HAP-1 (cell line): ENCODE data around the gene BMPER.

Experiments used
- DNase-seq, 2 experiments: peaks; one replicate each; pipeline ENCODE4 v3.0.0-alpha.2; 2016 to 2020; ENCODE audit warnings: low spot score in 2 of 2
- H3K27me3 ChIP-seq: fragments of 250-450 bp; sonication (Bioruptor Pico); 2 replicates; pipeline ENCODE4 v1.5.1; 2020; ENCODE audit warnings: low read depth, mild to moderate bottlenecking, moderate library complexity
- H3K36me3 ChIP-seq: fragments of 250-450 bp; sonication (Bioruptor Pico); replicated peaks from 2 replicates; pipeline ENCODE4 v1.5.1; 2020; ENCODE audit warnings: mild to moderate bottlenecking
- H3K4me1 ChIP-seq: fragments of 250-450 bp; sonication (Bioruptor Pico); 2 replicates; pipeline ENCODE4 v1.5.1; 2020; ENCODE audit warnings: mild to moderate bottlenecking
- H3K4me3 ChIP-seq: fragments of 250-450 bp; sonication (Bioruptor Pico); 2 replicates; pipeline ENCODE4 v1.5.1; 2020; ENCODE audit warnings: mild to moderate bottlenecking, moderate library complexity
- H3K9me3 ChIP-seq: fragments of 250-450 bp; sonication (Bioruptor Pico); 2 replicates; pipeline ENCODE4 v1.5.1; 2020; ENCODE audit warnings: mild to moderate bottlenecking, moderate library complexity
- in situ Hi-C: fragments of 300-500 bp; cut with MboI; formaldehyde crosslinking; loops from 3 replicates; pipeline ENCODE4 v1.14.3; 2020; ENCODE audit warnings: low sequenced_read_pairs, inconsistent platforms, mixed read lengths

The BMPER gene

DNA sequence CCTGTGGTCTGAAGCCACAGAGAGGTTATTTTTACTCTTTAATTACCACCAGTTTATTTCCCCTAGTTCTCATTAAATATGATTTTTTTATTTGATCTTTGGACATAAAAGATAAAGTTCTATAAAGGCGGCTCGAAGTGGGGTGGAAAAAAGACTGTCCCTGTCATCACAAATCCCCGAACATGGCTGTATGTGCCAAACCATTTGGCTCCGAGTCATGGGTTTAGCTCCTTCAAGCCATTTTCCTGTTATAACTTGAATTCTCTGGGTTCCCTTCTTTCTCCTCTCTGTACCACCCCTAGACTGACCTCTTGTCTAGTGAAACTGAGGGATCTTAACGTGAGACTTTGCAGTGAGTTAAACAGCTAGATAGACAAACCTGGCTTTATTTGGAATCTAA lies 181.6 kb downstream of the BMPER start:
- Histone ChIP-seq H3K4me1 (no peaks in the 10 kb centered on the region), H3K4me3 (no peak overlapping the region), H3K9me3 (no peaks in the 10 kb centered on the region), H3K27me3 (no peaks in the 10 kb centered on the region), H3K36me3 (no peaks in the 10 kb centered on the region)
- in situ Hi-C loops, result no loop called here
- DNase-seq, result no peak

DNA sequence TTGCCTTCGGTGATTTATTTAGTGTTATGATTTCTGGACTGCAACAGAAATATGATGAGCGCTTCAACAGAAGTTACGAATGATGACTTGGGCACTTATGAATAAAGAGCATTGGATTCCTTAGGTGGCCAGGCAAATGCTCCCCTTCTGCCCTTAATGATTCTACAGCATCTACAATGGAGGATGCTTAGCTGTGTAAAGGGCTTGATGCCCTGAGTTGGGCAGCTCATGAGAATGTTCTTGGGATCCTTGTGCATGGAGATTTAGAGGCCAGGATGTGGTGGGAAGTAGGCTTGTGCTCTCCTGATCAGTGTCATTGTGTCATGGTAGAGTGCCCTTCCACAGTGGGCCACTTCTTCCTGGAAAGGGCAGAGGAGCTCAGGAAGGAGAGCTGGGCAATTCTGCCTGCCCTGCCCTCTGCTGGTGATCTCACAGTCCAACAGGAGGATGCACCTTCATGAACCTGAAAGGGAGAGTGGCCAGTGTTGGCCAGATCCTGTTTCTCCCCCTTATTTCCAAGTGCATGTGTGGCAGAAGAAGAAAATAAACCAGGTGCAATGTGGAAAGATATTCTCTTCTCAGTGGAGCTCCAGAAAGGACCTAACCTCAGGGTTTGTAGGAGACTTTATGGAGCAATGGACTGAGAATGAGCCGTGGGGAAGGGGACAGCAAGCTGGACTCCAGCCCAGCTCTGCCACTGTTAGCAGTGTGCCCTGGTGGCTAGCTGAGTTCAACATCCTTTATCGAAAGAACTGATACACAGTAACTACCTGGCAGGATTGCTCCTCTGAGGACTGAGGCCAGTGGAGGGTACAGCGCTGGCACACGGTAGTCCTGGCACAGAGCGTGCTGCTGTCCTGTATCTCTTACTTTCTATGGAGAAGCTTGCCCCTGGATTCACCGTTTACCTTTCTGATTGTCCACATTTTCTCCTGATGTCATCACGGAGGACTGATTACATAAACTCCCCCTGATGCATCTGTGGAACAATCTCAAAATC lies 182.9 kb downstream of the BMPER start:
- DNase-seq, result peak in 1 of 2 experiments; percentile 29
- no peak overlapping the region for H3K4me3 ChIP-seq
- H3K27me3 ChIP-seq, result no peaks in the 10 kb centered on the region
- H3K9me3 ChIP-seq, result no peaks in the 10 kb centered on the region
- H3K36me3 ChIP-seq, result no peaks in the 10 kb centered on the region
- H3K4me1 ChIP-seq, result no peaks in the 10 kb centered on the region
- in situ Hi-C loops, result no loop called here

DNA sequence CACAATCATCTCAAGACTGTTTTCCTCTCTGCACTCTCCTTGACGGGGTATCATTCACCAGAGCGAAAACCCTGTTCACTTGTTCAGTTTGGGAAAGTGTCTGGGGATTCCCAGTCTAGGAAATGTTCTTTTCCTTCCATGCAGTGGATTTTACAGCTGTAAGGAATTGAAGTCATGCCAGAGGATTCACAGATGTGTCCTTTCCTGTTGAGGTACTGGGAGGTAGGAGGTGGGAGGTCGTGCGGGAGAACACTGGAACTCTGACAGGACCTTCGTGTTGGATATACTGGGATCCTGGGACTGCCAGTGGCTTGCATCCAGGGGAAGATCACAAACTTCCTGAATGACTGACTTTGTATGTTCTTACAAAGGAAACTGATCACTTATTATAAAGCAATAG lies 185.5 kb downstream of the BMPER start:
- no peaks in the 10 kb centered on the region for H3K9me3 ChIP-seq
- H3K4me1 ChIP-seq, result no peaks in the 10 kb centered on the region
- no peak overlapping the region for H3K4me3 ChIP-seq
- H3K27me3 ChIP-seq, result no peaks in the 10 kb centered on the region
- in situ Hi-C loops, result no loop called here
- H3K36me3 ChIP-seq, result no peaks in the 10 kb centered on the region
- DNase-seq, result no peak

DNA sequence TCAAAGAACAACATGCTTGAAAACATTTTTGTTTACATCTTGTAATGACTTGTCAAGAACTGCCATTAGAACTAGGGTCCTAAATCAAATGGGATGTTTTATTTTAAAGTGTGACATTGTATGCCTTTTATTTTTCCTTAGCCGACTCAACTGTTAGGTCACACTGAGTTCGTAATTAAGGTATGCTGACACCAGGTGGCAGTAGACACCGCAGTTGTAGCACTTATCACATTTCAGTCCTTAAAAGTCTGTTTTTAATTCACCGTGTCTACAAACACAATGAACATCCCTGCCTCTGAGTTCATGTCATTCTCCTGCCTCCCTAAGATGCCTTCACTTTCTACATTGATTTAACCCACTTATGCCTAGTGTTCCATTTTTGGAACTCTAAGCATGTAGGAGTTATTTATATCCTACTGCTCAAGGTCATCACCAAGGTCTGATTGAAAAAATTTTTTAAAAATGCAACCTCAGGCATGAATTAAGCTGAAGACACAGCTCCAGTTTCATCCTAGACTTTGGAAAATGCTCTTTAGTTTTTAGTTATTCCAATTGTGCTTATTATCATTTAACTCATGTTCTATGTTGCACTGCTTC lies 186.1 kb downstream of the BMPER start:
- in situ Hi-C loops, result no loop called here
- no peaks in the 10 kb centered on the region for H3K9me3 ChIP-seq
- DNase-seq, result peak; percentile 14
- no peaks in the 10 kb centered on the region for H3K4me1 ChIP-seq
- no peaks in the 10 kb centered on the region for H3K27me3 ChIP-seq
- H3K4me3 ChIP-seq, result no peak overlapping the region
- H3K36me3 ChIP-seq, result no peaks in the 10 kb centered on the region

DNA sequence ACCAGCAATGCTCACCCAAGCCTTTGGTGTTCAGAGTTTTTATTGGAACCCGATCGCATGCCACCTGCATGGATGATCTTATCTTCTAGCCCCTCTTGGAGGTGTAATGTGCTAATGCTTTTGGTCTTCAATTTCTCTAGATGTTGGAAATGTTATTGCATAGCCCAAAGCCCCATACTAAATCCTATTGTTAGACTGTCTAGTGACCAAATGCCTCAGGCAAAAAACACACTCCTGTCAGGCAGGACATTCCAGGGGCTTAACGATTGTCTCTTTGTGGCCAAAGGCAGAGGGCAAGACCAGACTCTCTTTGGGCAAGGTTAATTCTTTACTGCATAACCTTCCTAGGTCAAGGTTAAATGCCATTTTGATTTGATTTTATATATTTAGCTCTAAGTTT lies 187.9 kb downstream of the BMPER start:
- Histone ChIP-seq H3K36me3 (no peaks in the 10 kb centered on the region), H3K4me1 (no peaks in the 10 kb centered on the region), H3K27me3 (no peaks in the 10 kb centered on the region), H3K4me3 (no peak overlapping the region), H3K9me3 (no peaks in the 10 kb centered on the region)
- no peak for DNase-seq
- in situ Hi-C loops, result no loop called here

DNA sequence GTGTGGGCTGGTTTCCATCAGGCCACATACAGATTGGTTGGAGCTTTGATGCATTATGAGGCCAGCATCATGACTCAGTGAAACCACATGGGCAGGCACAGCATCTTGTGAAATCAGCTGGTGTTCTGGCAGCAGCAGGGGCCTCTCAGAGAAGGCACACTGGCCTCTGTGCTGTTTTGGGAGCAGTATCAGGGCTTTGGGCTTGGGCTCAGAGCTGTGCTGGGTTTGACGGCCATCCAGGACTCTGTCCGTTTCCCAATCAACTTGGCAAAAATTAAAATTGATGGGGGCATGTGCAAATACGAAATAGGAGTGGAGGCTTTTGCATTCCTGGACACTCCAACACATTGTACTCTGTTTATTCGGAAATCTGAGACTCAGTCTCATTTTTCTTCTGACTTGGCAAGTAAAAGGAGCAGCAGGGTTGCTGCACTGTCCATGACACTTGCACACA lies 190.9 kb downstream of the BMPER start:
- Histone ChIP-seq H3K9me3 (no peaks in the 10 kb centered on the region), H3K4me3 (no peak overlapping the region), H3K4me1 (no peaks in the 10 kb centered on the region), H3K36me3 (no peaks in the 10 kb centered on the region), H3K27me3 (no peaks in the 10 kb centered on the region)
- in situ Hi-C loops, result no loop called here
- no peak for DNase-seq

DNA sequence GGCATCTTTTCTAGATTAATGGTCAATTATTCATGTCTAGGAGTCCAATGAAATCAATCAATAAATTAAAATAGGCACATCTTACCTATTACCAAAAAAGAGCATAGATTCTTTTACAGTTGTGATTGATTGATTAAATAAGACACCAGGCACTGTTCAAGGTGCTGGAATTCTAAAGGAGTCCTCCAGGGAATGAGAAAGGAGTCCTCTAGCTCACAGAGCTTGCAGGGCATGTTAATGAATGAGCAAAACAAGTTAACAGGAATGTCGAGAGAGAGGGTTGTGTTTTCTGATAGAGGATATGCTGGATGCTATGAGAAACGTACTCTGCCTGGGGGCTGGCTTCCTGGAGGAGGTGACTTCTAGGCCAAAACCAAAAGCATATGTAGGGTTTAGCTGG lies 191.4 kb downstream of the BMPER start:
- in situ Hi-C loops, result no loop called here
- H3K4me3 ChIP-seq, result no peak overlapping the region
- H3K9me3 ChIP-seq, result no peaks in the 10 kb centered on the region
- no peaks in the 10 kb centered on the region for H3K4me1 ChIP-seq
- no peaks in the 10 kb centered on the region for H3K27me3 ChIP-seq
- DNase-seq, result no peak
- H3K36me3 ChIP-seq, result no peaks in the 10 kb centered on the region

DNA sequence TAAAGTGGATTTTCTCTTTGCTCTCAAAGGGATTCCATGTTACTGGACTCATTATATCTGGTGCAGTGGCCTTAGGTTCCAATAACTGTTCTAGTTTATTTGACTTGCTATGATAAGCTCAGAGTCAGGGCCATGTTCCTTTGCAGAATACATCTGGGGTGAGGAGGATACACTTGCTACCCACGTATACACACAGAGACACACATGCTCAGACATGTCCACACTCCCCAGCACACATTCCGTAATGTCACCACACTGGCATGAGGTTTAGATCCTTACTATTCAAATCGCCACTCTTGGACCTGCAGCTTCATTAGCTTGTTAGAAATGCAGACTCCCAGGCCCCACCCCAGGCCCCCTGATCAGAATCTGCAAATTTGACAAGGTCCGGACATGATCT lies 195.3 kb downstream of the BMPER start:
- no peaks in the 10 kb centered on the region for H3K9me3 ChIP-seq
- in situ Hi-C loops, result no loop called here
- no peaks in the 10 kb centered on the region for H3K27me3 ChIP-seq
- DNase-seq, result no peak
- no peak overlapping the region for H3K4me3 ChIP-seq
- no peaks in the 10 kb centered on the region for H3K36me3 ChIP-seq
- no peaks in the 10 kb centered on the region for H3K4me1 ChIP-seq

DNA sequence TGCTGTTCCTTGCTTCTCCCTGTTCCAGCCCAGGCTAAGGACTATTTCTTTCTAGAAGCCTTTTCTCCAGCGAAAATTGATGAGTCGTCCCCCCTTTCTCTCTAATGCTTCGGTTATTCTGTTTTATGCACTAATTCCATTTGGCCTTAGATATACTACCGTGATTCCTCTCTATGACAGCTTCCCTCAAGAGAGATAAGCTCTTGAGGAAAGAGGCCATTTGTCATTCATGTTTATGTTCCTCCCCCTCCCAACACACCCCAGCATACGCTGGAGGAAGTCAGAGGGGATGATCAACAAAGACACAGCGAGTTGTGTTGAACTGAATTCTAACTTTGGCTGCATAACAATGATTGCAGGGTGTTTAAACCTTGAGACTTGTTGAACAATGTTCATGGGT lies 198.8 kb downstream of the BMPER start:
- no peak overlapping the region for H3K4me3 ChIP-seq
- H3K27me3 ChIP-seq, result no peaks in the 10 kb centered on the region
- no peaks in the 10 kb centered on the region for H3K36me3 ChIP-seq
- no peaks in the 10 kb centered on the region for H3K4me1 ChIP-seq
- in situ Hi-C loops, result no loop called here
- DNase-seq, result no peak
- H3K9me3 ChIP-seq, result no peaks in the 10 kb centered on the region

DNA sequence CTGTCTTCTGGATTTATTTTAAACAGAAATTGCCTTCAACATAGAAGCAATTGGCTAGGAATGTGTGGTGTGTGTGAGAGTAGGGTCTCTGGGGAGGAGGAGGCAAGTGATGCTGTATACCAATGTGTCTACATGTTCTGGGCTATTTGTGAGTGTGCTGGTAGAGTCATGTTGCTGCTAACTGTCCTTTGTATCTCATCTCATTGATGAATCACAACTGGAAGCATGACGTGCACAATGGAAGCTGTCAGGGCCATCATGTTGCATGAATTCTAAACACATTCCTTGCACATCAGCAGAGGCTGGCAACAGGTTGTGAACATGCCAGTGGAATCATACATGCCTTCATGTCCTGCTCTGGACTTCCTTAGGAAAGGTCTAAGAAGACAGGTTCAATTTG lies 199.7 kb downstream of the BMPER start:
- H3K36me3 ChIP-seq, result no peaks in the 10 kb centered on the region
- H3K9me3 ChIP-seq, result no peaks in the 10 kb centered on the region
- no peak overlapping the region for H3K4me3 ChIP-seq
- H3K27me3 ChIP-seq, result no peaks in the 10 kb centered on the region
- DNase-seq, result no peak
- no peaks in the 10 kb centered on the region for H3K4me1 ChIP-seq
- in situ Hi-C loops, result no loop called here

DNA sequence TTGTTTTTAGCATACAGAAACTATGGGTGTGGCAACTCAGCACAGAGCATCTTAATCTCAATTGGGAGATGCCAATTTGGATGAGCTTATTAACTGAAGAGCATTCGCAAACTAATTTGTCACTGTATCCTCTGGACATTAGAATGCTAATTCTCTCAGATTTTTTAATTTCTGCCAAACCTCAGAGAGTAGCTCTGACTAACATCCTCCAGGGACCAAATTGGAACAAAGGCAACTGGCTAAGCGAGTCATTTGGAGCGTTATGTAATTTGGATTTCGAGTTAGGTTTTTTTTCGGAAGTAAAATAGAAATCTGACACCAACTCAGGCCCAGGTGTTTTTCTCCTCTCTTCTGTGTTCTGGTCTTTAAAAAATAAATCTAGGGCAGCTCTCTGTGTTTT lies 201.9 kb downstream of the BMPER start:
- H3K4me1 ChIP-seq, result no peaks in the 10 kb centered on the region
- no peaks in the 10 kb centered on the region for H3K9me3 ChIP-seq
- in situ Hi-C loops, result no loop called here
- H3K36me3 ChIP-seq, result no peaks in the 10 kb centered on the region
- DNase-seq, result no peak
- H3K27me3 ChIP-seq, result no peaks in the 10 kb centered on the region
- H3K4me3 ChIP-seq, result no peak overlapping the region

DNA sequence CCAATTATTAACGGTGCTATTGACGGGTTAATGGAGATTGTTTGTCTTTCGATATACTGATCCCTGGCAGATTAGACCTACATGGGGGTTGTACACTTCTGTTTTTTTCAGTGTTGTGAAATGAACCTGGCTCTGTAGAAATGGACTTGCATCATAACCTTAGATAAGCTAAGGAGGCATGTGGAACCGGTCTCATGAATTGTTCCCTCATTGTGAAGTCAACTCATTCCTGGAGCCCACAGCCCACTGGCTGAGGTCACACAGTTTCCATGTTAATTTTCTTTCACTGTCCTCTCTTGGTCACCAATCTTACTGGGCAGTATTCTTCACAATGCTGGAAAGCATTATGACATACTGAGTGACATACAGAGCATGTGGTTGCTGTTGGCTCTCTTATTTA lies 202.8 kb downstream of the BMPER start:
- no peak for DNase-seq
- H3K4me1 ChIP-seq, result no peaks in the 10 kb centered on the region
- no peaks in the 10 kb centered on the region for H3K36me3 ChIP-seq
- in situ Hi-C loops, result no loop called here
- H3K4me3 ChIP-seq, result no peak overlapping the region
- H3K9me3 ChIP-seq, result no peaks in the 10 kb centered on the region
- H3K27me3 ChIP-seq, result no peaks in the 10 kb centered on the region

DNA sequence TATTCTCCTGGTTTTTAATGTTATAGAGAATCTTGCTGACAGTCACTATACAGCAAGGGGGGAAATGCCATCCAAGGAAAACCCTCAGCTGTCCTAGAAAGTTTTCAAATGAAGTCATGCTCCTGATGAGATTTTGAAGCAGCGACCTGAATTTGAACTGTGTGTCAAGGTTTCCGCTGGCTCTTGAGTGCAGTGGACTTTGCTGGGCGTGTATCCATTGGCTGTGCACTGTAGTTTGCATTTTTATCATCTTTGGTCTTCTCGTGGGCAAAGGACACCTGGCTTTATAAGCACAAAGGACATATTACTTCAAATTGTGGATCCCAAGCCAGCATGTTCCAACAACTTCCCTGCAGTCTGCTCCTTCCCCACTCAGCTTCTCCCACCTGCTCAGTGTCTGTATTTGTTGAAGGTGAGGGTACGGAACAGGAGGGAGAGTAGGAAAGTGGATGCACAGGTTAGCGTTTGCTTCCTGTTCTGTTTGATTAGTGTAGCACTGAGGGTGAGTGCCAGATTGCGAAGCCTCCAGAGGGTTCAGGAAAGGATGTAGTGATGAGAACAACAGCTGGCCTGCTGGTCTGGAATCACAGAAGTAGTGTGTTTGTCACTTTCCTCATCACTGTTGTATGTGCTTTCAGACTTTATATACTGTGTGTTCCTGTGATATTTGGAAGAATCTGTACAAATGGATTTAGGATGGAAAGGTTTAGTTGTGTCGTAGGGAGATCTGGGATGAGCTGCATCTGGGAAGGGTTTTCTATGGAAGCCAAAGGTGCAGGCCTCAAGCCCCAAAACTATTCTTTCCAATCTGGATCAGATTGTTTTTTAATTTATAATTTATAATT lies 204.8 kb downstream of the BMPER start:
- H3K27me3 ChIP-seq, result no peaks in the 10 kb centered on the region
- no peaks in the 10 kb centered on the region for H3K9me3 ChIP-seq
- H3K36me3 ChIP-seq, result no peaks in the 10 kb centered on the region
- H3K4me1 ChIP-seq, result no peaks in the 10 kb centered on the region
- no peak overlapping the region for H3K4me3 ChIP-seq
- no peak for DNase-seq
- in situ Hi-C loops, result no loop called here

DNA sequence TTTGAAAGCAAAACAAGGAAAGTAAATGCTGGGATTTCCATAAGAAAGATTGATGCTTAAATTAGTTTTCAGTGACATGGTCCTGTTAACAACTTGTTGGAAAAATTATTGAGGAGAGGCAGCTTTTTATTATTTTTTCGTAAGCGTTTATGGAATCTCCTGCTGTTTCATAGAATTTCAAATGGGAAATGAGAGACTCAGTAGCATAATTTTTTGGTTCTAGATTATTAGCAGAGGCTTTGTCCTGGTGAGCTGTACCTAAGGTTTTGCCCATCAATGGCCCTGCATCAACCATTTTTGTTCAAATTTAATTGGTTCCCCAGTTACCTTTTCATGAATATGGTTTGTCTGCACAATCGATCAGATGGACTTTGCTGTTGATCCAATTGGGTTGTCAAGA lies 205.7 kb downstream of the BMPER start:
- in situ Hi-C loops, result no loop called here
- Histone ChIP-seq H3K4me1 (no peaks in the 10 kb centered on the region), H3K4me3 (no peak overlapping the region), H3K27me3 (no peaks in the 10 kb centered on the region), H3K9me3 (no peaks in the 10 kb centered on the region), H3K36me3 (no peaks in the 10 kb centered on the region)
- DNase-seq, result no peak
